ENCODE results near the gene KRT76.
"Not testable (repeated sequence)": the region's sequence is repeated elsewhere in the genome, so short reads cannot be mapped to it uniquely, and the experiment has no call there.

Gene KRT76

DNA sequence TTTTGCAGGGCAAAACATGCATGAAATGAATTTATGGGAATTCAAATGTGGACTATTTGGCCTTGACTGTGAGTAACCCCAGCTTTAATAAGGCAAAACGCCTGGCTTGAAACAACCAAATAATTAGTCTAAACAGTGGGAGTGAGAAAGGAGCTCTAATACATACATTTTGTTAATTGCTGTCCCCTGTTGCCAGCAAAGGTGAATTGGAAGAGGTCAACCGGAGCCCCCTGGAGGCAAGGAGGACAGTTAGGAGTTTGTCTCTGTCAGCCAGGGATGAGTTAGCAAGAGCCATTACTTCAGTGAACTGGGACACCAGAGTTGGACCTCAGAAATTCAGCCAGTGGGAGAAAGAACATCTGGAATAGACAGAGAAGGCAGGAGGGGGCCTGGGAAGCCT is 17.4 kb downstream of the KRT76 start:
- no peak for FAIRE-seq
- no peak for DNase-seq (ENCODE audit: low spot score)

DNA sequence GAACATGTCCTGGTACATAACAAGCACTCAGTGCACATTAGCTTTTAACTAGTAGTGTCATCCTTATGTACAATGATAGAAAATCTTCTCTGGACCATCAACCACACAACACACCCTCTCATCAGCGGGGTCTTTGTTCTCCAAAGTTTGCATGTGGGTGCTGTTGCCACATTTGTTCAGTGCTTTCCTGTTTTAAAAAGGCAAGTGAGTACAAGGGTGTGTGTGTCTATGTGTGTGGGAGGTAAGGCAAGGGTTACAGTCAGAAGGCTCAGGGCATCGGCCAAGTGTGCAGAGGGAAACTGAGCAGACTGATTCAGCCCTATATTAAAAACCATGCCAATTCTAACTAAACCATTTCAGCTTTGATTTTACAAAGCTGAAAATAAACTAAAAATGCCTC is 17.9 kb downstream of the KRT76 start:
- FAIRE-seq (no peak), DNase-seq (ENCODE audit: low spot score) (no peak)

DNA sequence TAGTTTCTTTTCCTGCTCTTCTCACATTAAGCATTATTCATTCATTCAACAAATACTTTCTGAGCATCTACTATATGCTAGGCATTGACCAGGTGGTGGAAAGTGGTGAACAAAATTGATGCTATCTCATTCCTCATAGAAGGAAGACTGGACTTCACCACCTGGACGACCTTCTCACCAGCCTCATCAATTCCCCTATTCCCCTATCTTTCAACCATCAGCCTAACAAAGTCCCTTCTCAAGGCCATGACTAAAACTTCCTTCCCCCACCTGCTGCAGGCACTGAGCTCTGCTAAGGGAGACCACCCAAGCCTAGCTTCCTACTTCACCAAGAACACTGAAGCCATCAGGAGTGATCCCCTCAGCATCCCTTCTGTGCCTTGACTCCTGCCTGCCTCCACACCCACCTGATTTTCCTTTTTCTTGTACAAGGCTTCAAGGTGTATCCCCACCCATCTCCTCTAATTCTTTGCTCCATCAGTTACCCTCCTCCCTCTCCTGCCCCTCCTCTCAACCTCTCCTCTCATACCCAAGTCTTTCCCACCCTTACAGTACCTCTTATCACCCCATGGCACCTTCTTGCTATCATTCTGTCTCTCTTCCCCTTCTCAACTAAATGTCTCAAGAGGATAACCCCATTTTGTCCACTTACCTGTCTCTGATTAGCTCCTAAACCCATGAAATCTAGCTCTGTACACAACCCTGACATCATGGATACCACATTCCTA is 19.5 kb downstream of the KRT76 start:
- no peak for FAIRE-seq
- DNase-seq (ENCODE audit: low spot score), result no peak

DNA sequence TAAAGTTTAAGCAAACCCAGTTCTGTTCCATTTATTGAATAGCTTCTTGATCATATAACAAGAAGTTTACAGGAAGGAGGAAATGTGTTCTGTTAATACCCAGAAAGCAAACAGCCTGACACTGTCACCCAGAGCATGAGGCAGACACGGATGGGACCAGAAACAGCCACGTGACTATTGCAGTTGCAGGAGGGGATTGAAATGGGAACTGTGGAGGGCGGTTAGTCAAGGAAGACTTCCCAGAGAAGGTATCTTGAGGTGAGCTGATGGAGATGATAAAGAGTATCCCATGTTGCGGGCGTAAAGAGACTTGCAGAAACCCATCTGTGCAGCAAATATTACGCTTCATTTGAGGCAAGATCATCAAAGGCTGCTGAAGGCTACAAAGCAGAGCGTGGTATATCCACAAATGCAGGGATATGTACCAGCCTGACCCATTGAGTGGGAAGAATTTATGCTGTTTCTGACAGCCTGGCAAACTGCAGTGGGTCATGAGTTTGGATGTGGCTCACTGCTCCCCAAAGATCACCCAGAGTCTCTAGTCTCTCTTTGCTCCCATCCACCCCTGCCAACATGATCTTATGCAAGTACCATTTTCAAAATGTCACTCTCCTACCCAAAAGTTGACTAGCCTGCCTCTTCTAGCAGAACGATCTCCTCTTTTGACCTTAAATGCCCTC is 20.7 kb downstream of the KRT76 start:
- no peak for FAIRE-seq
- DNase-seq (ENCODE audit: low spot score), result no peak

DNA sequence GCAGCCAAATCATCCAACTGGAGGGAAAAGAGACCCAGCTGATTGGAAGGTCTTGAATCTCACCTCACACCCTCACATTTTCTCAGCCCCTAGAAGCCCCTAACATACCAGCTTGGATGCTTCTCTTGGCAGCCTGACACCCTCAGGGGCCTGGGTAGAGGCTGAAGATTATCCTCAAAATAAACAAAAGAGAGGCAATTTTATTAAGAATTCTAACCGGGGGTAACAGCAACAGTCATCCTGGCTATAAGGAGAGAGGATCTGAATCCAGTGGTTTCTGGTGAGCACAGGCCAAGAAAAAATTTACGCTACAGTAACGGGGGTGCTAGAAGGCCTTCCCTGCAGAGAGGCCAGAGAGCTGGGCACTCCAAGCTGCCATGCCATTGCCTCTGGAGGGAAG is 21.6 kb downstream of the KRT76 start:
- FAIRE-seq, result no peak
- no peak for DNase-seq (ENCODE audit: low spot score)

DNA sequence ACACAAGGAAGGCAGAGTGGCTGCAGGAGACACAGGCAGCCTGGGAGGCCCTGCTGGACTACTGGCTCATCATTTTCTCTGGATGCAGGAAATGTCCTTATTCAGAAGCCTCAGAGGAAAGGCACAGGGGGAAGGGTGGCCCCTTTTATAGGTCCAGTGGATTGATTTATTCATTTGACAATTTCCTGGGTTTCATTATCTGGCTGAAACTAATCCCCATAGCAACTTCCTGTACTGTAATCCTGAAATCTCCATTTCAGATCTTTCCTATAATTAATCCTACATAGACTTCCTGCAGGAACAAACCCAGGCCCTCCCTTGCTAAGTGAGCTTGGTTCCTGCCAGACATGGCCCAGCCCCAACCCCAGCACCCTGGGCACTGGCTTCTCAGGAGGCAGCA is 23.0 kb downstream of the KRT76 start:
- no peak for FAIRE-seq
- no peak for DNase-seq (ENCODE audit: low spot score)

DNA sequence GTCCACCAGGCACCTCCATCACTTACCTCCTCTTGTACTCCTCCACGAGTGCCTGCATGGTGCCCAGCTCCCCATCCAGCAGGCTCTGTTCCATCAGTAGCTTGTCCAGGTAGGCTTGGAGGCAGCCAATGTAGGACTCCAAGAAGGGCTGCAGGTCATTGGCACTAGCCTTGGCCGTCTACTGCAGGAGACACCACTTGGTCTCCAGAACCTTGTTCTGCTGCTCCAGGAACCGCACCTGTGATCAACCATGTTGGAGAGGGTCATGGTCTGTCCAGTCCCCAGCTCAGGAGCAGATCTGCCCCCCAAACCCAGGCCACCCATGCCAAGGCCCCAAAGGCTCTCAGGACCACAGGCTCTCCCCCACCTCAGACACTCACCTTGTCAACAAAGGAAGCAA is 23.9 kb downstream of the KRT76 start:
- FAIRE-seq (no peak), DNase-seq (ENCODE audit: low spot score) (no peak)

DNA sequence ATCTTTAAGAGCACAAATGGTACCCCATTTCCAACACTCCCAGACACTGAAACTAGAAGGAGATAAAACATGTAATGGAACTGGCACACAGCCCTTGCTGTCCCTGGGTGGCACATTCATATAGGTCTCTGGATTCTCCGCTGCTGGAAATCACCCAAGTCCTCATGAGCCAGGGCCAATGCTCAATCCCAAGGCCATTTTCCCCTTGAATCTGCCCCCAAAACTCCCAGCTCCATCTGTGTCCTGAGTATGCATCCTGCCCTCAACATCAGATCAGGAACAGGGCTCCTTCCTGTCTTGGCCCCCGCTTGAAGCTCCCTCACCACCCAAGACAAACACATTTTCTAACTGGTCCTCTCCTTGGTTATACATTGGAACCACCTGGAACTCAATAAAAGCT is 24.6 kb downstream of the KRT76 start:
- FAIRE-seq, result no peak
- no peak for DNase-seq (ENCODE audit: low spot score)

DNA sequence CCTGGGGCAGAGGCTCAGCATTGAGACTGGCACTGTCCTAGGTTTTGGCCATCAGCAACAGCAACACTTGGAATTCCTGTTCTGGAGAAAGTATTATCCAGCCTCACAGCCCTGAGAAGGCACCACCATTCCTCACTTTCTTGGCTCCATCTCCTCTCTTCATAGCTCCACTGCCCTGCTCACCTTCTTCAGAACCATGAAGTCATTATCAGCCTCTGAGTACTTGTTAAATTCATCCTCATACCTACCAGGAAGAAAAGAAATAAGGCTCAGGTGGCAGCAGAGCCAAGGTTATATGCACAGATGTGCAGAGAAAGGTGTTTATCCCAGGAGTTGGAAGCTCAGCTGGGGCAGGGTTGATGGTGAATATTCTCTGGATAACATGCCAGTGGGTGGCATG is 25.4 kb downstream of the KRT76 start:
- FAIRE-seq, result no peak

DNA sequence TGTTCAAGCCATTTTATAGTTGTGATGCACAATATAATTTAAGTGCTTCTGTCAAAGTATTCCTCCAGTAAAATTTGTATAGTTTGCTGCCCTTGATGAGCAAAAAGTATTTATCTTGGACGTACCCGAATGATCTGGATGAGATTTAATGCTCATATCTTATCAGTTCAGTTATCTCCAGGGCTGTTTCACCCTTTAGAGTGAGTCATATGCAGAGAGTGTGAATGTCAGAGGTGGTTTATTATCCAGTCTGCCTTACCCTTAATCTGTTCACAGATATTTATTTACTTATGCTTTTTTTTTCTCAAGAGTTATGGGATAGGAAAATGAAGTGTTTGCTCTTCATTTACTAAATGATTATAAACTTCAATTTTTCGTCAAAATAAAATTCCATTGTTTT is 26.6 kb downstream of the KRT76 start:
- FAIRE-seq; DNase-seq (ENCODE audit: low spot score): not testable (repeated sequence)

More for the DNA sequence above, 25.4 kb downstream of the KRT76 start:
- no peak for DNase-seq (ENCODE audit: low spot score)

DNA sequence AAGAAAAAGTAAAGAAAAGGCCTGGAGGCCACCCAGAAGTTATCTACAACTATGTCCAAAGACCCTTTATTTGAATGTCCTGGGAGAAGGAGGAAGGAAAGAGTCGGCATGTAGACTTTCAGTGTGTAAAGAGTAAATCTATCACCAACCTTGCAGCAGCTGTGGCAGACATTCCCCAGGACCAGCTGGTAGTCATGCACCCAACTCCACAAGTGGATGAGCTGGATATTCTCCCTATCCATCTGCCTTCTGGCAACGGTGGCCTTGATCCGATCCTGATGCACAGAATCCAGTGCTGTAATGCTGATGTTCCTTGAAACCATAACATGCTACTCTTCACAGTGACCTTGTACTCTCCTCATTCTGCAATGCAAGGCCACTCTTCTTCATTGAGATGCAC is 27.3 kb downstream of the KRT76 start:
- DNase-seq (ENCODE audit: low spot score) (no peak), FAIRE-seq (no peak)

DNA sequence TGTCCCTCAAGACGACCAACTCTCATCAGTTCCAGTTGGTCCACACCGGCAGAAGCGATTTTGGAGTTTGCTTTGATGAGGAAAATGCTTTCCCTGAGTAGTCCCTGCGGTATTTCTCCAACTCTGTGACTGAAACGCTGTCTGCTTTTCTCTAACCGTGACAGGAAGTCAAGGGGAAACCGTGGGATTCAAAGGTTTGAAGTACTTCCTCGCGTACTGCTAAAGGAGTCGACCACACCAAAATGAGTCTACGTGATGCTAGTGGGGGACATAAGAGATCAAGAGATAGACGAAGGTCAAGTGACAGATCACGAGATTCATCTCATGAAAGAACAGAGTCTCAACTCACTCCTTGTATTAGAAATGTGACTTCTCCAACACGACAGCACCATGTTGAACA is 28.6 kb downstream of the KRT76 start:
- FAIRE-seq, result no peak
- DNase-seq (ENCODE audit: low spot score), result no peak

DNA sequence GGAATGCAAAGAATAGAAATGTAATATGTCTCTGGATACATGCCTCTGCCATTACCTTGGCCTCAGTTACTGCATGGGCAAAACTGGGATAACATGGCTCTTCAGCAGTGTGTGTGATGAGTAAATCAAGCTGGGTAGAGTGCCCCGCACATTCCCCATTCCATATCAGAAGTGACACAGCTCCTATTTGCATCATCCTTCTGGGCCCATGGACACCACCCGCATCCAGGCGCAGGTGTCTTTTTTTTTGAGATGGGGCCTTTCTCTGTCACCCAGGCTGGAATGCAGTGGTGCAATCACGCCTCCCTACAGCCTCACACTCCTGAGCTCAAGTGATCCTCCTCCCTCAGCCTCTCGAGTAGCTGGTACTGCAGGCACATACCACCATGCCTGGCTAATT is 31.6 kb downstream of the KRT76 start:
- DNase-seq (ENCODE audit: low spot score) (no peak), FAIRE-seq (no peak)

DNA sequence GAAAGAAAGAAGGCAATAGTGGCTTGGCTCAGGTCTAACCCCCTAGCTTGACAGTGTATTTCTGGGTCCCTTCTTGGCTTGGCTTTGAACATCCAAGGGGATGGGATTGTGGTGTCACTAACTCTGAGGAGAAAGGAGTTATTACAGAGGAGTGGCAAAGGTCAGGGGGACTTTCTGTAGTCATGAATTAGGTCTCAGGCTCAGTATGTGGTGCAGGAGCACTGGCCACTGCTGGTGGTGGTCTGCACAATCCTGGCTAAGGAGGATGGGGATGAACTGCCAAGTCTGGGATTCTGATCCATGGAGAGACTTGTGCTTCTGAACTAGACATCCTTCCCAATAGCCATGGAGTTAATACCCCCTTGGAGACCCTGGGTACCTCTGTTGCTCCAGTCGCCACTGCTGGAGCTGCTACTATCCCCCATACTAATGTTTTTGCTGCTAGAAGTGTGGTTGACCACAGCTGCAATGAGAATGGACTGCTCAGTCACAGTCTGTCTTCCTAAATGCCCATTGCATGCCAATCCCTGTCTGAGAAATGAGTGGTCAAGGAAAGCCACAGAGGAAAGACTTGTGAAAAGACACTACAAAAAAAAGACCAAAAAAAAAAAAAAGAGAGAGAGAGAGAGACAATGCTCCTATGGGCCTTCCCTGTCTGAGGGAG is 32.5 kb downstream of the KRT76 start:
- FAIRE-seq (no peak), DNase-seq (ENCODE audit: low spot score) (no peak)

DNA sequence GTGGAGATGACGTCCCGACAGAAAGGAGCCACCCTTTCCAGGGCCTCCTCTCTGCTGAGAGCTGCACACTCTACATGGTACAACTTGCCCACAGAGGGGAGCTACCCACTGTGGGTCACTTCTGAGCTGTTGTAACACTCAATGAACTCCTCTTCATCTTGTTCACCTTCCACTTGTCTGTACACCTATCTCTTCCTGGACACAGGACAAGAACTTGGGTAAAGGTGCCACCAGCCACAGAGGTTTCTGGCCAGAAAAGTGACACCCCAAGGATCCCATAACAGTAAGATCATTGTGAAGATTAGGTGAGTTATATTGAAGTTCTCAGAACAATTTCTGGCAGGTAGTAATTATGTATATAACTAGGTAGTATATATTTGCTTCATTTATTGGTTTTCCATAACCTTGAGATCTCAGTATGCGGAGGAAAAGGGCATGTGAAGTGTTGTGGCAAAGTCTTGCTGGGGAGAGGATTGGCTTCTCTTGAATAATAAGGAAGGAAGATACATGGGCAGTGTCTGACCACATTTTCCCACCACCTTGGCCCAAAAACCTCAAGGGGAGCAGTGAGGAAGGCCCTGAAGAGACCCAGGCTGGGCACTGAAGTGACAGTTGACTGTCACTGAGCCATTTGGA is 34.2 kb downstream of the KRT76 start:
- DNase-seq (ENCODE audit: low spot score) (no peak), FAIRE-seq (no peak)

DNA sequence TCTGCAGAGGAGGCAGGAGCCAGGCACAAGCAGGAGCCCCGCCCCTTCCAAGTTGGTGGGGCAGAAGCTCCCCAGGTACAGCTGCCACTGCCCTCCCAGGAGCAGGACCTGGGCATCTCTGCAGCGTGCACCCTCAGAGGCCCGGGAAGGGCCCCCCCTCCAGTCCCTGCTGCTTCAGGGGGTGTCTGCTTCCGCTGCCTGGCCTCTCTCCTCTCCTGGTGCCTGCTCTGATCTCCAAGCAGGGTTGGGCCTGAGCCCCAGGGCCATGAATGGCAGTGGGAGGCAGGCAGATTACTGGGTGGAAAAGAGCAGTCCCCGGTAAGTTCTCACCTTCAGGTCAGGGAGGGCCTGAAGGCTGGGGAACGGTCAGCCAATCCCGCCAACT is 35.0 kb downstream of the KRT76 start:
- no peak for DNase-seq (ENCODE audit: low spot score)
- FAIRE-seq, result no peak

DNA sequence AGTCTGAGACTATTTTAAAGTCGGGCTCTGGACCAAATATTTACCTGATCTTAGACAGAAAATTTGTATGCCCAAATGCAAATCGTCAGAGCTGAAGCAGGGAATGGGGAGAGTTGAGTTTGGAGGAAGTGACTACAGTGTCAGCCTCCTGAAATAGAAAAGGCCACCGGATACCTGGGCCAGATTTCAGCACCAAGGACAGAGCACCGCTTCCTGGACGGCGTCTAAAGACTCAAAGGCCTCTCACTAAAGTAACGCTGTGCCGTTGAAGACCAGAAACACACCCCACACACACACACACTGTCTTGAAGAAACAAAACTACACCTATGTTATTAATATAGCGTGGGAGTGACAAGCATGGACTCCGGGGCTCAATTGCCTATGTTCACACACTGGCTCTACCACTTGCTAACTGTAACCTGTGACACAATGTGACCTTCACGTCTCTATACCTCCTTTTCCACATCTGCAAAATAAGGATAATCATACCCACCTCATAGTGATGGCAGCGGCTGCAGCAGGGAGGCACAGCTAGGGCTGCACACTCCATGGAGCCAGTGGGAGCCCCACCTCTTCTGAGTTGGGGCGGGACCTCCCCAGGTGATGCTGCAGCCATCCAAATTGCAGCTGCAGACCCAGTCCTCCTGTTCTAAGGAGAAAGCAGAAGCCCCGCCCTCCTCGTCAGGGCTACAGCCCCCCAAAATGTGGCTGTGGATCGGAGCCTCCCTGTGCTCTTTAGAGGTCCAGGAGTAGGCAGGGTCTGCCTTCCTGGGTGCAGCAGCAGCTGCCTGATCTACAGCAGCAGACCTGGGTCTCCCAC is 35.6 kb downstream of the KRT76 start:
- peak; percentile 76 for DNase-seq (ENCODE audit: low spot score)
- FAIRE-seq, result no peak

DNA sequence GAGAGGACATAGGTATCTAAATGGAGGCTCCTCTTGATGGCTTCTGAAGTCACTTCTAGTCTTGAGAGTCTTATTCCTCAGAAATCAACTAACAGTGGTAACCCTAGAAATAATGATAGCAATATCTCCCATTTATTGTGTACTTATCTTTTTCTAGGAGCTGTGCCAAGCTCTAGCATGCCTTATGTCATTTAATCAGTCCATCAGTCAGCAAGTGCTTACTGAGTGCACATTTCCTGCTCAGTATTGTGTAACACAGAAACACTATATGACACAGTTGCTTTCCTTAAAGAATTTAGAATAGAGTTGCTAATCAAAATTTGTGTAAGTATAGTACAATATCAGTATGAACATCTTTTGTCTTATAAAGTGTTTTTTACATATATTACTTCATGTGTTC is 36.6 kb downstream of the KRT76 start:
- FAIRE-seq, result no peak

DNA sequence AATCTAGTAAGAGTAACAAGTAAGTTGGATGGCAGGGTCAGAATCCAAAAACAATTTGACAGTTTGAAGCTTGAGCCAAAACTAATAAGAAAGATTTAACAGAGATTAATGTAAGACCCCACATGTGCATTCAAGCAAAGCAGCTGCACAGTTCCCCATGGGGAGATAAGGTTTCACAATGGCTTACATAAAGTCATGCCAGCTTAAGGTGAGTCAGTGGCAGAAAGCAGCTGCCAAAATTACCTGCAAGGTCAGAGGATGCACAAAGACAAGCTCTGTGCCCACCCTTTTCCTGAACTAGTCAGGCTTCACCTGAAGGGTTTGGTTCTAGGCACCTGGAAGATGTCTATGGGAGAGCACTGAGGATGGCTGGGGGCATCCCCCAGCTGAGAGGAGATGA is 37.2 kb downstream of the KRT76 start:
- DNase-seq (ENCODE audit: low spot score) (no peak), FAIRE-seq (no peak)

More for the DNA sequence above, 36.6 kb downstream of the KRT76 start:
- DNase-seq (ENCODE audit: low spot score), result no peak

DNA sequence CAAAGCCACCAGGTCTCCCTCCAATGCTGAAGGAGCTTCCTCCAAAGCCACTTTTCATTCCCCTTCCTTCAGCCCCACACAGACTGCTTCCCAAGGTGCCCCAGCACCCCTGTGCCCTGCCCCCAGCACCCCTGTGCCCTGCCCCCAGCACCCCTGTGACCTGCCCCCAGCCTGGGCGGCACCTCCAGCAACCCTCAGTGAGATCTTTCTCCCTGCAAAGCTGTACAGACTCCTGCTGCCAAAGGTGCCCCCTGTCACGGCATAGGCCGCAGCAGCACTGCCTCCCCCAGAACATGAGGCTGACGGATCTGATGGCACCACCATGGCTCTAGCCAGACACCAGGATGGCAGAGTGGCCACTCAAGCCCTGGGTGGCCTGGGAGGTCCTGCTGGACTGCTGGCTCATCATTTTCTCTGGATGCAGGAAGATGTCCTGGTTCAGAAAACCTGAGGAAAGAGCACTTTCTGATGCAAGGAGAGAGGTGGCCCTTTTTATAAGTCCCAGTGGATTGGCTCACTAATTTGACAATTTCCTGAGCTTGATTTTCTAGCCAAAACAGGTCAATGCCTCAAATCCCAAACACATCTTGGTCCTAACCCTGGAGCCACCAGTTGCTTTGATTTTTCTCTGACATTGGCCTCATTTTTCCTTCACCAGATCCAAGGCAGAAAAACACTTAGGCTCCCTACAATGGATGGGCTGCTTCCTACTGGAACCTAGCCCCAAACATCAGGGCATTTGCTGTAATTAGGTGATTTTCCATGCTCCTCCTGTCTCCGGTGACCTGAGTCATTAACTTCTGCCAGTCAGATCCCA is 41.1 kb downstream of the KRT76 start:
- no peak for FAIRE-seq
- DNase-seq (ENCODE audit: low spot score), result no peak

DNA sequence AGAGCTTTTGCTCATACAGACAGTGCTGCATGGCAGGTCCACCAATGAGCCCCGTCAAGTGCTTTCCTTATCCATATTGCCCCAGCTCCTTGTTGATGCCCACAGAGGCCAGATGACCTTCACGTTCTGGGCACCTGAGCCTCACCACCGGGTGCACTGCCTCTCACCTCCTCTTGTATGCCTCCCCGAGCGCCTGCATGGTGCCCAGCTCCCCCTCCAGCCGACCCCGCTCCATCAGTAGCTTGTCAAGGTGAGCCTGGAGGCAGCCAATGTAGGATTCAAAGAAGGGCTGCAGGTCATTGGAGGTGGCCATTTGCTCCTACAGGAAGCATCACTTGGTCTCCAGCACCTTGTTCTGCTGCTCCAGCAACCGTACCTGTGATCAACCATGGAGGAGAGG is 42.0 kb downstream of the KRT76 start:
- DNase-seq (ENCODE audit: low spot score) (no peak), FAIRE-seq (no peak)
